Astrocyte of the hippocampus (primary cell): Measurements from ENCODE around the gene DPYSL4.

ENCODE experiments used
- DNase-seq: peaks from one replicate; pipeline ENCODE4 v3.0.0; 2011; ENCODE audit warnings: low read depth, low spot score

Gene DPYSL4

DNA sequence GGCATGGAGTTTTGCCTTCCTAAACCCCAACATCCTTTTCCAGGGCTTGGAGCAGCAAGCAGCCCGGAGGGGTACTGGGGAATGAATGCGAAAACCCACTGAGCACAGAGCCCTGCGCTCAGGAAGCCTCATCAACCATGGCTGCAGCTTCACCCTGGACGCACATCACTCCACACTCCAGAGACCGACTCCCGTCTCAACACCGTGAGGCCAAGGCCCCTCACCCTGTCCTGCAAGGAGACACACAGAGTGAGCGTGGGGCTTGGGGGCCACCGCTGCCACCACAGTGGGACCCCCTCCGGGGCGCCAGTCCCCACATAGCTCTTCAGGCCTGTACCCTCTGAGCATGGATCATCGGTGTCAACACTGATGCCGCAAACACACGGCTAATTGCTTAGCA lies 41.9 kb downstream of the DPYSL4 start:
- no peak for DNase-seq

DNA sequence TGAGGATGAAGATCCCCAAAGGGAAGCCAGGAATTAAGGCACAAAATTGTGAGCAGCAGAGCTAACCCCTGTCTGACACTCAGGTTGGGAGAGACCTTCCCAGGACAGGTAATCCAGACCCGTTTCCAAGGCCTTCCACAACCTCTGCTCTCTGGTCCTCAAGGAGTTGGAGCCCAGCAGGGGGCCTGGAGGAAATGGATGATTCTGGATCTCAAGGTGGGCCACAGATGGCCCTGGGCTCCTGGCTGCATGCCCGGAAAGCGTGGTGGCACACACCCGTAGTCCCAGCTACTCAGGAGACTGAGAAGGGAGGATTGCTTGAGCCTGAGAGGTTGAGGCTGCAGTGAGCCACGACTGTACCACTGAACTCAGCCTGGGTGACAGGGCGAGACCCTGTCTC lies 42.3 kb downstream of the DPYSL4 start:
- no peak for DNase-seq

DNA sequence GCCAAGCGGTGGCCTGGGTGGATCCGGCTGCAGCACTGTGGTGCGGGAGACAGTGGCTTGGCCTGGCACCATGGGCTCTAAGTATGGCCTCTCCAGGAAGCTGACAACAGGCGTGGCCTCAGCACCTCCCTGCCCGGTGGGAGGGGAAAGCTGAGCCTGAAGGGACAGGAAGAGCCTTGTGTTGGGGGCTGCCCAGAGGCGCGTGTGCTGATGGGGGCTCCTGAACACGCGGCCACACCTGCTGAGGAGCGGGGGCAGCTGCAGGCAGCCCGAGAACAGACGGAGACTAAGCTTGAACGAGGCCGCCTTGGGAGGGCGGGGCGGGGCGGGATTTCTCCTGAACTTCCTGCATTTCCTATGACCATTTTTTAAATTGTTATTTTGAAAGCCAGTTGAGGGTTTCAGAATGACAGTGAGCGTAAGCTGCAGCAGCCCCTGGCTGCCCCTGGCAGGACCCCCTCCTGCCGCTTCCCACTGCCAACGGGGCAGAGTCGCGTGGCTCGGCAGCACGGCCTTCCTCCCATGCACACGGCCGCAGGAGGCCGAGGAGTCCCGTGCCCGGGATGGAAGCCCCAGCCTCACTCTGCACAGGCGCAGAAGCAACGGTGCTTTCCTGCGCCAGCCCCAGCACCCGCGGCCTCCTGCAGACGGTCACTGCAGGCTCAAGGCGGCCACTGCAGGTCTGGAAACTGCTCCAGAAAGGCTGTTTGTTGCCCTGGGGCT lies 43.2 kb downstream of the DPYSL4 start:
- no peak for DNase-seq

DNA sequence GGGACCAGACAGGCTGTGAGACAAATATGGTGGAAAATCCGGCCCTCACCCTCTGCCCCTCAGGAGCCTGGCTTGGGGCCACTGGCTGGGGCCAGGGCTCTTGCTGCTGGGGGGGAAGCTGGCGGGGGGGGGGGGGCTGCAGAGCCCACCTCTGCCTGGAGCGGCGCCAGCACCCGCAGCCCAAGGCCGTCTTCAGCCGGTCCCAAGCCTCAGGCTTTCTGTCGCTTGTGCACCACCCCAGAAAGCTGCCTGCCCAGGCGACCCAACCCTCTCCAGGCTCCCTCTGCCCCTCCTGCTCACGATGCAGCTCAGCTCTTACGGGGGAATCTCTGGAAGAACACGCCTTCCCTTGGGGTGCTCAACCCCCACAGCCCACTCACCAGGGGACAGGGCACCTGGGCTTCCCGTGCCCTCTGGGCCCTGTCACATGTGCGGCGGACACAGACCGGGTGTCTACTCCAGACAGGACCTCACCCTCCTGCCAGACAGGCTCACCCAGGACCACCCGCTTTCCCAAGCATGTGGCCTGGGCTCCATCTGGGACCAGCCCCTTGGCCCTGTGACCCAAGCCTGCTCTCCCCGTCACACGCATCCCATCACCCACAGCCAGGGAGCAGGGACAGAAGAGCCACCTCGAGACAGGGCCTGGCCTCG lies 43.9 kb downstream of the DPYSL4 start:
- no peak for DNase-seq

DNA sequence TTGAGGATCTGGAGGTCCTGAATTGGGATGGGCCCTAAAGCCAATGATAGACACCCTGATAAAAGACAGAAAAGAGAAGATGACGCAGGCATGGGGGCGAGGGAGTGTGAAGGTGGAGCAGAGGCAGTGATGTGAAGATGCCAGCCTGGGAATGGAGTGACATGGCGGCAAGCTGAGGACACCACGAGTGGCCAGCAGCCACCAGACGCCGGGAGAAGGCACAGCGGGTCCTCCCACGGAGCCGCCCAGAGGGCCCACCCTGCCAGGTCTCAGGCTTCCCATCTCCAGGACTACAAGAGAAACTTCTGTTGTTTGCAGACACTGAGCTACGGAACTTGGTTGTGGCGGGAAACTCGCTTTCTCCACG lies 44.9 kb downstream of the DPYSL4 start:
- DNase-seq, result no peak

DNA sequence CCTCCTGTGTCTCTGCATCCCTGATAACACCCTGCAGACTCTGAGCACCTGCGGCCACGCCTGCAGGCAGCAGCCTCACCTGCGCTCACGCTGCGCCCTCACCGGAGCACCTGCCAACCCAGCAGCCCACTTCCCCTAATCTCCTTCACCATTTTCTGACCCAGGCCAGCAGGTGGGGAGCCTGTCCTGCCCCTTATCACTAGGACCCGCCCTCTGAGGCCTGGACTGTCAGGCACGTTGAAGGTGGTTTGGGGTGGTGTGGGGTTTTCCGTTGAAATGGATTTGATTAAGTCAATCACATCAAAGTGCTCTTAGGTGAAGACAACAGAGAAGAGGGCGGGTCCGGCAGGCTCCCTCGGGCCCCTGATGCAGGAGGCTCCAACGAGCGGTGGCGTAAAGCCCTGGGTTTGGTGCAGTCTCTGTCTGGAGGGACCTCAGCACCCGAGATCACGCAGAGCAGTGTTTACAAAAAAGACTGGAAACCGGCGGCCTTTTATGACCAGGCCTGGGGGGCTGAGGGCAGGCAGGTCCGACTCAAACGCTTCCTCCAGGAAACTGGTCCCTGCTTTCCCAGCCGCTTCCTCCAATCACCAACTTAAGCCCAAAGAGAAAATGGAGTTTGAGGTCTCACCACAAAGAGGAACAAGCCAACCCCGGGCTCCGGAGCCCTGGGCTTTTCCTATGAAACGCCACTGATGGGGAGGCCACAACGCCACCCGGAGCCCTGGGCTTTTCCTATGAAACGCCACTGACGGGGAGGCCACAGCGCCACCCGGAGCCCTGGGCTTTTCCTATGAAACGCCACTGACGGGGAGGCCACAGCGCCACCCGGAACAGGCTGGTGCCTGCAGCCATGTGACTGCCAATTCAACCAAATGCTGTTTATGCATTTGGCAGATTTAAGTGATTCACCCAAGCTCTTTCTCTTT lies 45.5 kb downstream of the DPYSL4 start:
- DNase-seq, result peak; percentile 21

DNA sequence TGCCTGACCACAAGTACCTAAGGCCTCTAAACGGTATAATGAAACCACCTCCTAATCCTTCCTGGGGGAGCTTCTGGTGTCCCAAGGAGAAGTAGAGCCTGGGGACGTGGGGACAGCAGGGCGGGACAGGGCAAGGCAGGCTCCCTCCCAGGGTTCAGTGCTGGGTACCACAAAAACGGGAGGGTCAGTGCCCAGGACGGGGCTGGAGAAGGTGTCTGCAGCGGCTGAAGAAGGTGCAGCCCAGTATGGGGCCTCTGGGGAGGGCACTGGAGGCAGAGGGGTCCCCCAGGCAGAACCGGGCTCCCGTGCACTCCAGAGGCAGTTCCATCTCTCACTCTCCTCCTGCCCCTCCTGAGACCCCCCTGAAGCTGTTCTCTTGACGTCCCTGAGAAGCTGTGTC lies 46.2 kb downstream of the DPYSL4 start:
- no peak for DNase-seq

DNA sequence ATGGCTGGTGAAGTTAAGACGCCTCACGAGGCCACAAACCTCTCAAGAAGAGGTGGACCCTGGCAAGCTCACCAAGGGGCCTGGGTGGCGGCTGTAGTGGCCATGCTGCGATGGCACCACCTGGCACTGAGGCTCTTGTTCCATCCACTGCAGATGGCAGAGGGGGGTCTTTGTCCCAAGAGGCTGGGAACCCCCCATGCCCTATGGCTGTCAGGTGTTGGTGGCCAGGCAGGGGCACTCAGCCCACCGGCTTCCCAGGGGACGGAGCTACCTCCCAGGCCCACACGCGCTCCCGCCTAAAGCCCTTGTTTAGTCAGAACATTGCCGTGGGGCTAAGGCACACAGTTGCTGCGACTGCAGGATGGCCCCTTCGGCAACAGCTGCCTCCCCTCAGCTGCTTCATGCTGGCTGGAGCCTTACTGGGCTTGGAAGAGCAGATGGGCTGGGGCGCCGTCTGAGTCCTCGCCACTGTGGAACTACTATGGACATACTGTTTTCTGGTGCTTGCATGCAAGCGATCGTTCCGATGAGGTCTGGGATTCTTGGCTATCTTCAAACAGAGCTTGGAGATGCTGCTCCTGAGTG lies 46.8 kb downstream of the DPYSL4 start:
- no peak for DNase-seq

DNA sequence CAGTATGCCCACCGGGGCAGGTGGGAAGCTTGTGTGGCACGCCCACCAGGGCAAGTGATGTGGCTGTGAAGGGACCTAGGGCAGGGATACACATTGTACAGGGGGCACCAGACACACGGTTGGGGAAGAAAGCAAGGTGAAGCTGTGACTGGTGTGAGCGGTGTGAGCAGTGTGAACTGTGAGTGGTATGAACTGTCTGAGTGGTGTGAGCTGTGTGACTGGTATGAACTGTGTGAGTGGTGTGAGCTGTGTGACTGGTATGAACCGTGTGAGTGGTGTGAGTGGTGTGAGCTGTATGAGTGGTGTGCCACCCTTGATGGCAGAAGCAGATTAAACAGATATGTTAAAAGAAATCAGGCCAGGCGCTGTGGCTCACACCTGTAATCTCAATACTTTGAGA lies 48.1 kb downstream of the DPYSL4 start:
- no peak for DNase-seq

DNA sequence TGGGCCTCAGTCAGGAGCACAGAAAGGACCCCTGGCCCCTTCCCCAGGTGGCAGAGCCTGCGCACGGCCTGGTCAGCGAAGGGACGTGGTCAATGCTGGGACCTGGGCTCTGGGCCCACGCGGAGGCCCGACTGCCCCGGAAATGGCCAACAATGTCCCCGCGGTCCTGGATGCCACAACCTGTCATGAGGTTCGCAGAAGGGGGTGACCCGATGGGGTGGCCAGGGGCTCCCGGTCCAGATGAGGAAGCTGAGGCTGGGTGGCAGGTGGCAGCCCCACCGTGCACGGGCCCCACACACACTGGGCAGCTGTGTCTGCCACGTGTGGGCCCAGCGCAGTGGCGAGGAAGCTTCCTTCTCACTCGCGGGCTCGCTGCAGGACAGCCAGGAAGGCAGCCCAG lies 49.4 kb downstream of the DPYSL4 start:
- DNase-seq, result no peak

DNA sequence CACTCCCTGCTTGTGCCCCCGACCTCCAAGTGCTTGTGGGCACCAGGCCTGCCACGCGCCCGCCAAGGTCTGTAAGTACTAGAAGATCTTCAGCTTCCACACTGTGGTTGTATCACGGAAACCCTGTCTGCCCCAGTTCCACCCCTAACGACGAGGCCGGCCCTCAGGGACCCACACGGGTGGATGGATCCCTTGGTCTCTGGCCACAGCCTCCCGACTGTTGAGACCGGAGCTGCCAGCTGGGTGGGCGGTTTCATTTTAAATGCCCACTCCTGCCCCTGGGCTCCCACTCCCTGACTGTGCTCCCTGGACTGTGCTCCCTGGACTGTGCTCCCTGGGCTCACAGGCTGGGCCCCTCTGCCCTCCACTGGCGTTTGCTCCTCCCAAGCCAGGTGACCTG lies 50.1 kb downstream of the DPYSL4 start:
- no peak for DNase-seq

DNA sequence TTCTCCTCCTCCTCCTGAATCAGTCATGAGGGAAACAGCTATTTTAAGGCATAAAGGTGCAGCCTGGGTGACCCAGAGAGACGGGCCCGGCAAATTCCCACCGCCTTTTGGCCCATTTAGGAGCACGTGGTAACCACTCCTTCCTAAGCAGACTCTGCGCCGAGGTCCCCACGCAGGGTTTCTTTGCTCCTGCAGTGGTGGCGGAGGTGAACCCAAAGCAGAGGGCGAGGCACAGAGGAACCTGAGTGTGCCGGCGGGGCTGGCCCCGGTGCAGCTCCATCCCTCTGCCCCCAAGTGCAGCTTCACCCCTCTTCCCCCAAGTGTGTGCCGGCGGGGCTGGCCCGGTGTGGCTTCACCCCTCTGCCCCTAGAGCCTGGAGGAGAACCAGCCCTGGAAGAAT lies 50.6 kb downstream of the DPYSL4 start:
- no peak for DNase-seq

DNA sequence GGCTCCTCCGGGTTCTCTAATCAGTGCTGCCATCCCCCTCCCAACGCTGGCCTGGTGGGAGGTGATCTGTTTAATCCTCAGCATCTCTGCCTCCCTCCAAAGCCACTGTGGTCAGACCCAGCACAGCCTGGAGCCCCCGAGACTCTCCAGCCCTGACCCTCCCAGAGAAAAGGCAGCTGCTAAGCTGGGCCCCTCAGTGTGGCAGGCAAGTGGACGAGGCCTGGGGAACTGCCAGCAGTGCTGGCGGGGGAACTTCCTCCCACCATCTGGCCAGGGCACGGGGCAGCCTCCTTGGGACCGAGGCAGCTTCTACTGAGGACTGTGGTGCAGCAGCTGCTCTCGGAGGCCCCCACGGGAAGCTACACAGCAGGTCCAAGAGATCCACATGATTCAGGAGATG lies 51.1 kb downstream of the DPYSL4 start:
- DNase-seq, result peak; percentile 29

DNA sequence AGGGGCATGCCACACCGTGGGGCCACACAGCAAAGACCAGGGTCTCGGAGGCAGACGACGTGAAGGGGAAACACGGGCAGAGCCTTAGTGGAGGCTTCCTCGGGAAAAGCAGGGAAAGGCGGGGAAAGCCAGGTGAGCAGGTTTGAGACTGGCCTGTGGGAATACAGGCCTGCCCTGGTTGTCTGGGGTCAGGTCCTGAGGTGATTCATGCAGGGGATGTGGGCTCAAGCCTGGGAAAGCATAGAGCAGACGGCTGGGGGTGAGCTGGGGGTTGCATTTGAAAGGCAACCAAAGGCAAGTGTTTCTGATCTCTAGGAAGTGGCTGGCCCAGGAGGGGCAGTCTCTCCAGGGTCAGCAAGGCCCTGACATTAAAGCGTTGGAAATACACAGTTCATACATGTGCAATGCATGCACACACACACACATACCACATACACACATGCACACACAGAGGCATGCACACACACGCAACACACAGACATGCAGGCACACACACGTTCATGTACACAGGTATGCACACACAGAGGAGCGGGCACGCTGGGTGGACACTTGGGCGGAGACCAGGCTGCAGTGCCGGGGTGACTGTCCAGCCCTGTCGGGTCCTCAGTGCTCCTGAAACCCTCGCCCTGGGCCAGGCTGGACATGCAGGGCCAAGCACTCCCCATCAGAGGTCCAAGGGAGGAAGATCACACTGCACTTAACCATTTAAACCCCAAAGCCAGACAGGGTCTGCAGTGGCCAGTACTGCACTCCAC lies 51.8 kb downstream of the DPYSL4 start:
- DNase-seq, result no peak

DNA sequence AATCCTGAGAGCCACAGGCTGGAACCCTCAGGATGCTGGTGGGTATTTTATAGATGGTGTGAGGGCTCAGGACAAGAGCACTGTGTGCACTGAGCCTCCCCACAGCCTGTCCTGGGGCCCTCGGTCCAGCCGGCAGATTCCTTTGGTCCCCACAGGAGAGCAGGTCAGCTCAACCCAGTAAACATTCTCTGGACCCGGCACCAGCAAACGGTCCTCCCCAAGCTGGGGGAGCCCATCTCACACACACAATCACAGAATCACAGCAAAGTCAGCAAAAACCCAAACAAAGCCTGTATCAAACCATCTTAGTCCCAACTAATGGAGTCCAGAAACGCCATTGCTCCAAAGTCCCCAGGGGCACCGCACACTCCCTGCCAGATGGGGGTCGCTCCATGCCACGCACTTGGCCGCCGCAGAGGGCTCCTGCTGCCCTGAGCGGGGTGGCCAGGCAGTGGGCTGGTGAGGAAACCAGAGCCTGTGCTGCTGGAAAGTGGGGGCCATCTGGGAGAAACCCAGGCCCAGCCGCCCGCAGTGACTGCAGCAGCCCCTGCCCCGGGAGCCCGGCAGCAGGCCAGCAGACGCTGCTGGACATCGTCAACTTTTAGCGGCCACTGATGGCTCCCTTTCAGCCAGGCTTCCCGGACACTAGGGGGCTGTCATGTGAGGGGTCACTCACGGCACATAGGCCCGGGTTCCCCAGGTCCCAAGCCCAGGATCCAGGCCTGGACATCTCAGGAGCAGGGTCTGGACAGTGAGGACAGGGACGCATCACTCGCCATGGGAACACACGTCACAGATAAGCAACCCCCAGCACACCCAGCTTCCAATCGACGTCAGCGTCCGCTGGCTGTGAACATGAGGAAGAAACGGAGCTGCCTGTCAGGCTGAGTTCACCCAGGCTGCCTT lies 52.6 kb downstream of the DPYSL4 start:
- no peak for DNase-seq

DNA sequence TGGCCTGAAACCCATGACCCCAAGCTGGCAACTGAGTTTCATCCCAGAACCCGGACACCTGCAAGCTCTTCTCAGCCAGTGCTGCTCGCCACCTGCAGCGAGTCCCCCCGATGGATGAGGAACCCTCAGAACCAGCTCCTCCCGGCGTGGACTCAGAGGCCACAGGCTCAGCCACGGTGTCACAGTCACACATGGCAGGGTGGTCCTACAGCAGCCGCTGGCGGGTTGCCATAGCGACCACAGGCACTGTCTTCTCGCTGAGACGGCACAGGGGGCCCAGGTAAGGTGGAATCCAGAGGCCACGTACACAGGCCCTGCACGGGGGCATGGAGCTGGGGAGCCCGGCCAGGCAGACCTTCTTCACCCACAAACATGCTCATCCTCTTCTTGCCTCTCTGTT lies 53.4 kb downstream of the DPYSL4 start:
- DNase-seq, result no peak

DNA sequence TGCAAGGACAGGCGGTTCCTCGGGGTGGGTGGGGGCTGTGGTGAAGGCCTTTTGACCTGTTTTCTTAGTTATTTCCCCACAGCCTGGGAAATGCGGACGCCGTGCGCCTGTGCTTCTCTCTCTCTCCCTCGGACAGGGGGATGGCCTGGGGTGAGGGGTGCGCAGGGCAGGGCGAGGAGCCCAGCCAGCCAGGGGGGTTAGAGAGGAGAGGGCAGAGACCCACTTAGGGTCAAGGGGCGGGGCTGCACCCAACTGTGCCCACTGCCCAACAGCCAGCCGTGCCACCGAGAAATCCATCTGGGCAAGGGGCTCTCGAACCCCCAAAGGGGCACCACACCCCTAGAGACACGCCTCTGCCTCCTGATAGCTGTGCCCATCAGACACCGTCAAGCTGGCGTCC lies 53.8 kb downstream of the DPYSL4 start:
- no peak for DNase-seq

DNA sequence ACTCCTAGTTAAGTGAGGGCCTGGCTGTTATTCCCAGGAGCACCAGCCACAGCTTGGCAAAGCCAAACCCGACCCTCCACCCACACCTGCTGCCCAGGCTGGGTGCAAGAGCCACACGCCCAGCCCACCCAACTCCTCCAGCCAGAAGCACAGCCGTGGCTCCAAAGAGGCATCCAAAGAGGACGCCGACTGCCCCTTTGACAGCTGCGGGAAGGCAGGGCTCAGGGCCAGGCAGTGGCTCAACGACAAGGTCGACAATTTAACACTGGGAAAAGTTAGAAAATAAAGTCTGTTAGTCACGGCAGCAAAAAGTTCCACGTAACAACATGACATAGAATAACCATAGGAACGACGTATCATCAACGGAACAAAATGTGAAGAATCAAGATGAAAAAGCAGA lies 54.3 kb downstream of the DPYSL4 start:
- no peak for DNase-seq

DNA sequence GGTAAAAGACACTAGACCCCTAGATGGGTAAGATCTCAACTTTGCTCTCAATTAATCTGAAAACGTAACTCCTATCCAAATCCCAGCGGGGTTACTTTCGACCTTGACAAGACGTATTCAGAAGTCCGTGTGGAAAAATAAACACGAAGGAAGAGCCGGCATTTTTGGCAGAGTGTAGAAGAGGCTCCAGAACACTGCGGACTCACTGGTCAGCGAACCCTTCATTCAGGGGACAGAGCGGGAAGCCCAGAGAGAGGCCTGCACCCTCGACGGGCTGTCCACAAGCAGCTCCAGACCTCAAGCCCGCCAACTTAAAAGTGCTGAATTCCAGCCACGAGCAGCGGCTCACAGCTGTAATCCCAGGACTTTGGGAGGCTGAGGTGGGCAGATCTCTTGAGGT lies 54.7 kb downstream of the DPYSL4 start:
- DNase-seq, result no peak

DNA sequence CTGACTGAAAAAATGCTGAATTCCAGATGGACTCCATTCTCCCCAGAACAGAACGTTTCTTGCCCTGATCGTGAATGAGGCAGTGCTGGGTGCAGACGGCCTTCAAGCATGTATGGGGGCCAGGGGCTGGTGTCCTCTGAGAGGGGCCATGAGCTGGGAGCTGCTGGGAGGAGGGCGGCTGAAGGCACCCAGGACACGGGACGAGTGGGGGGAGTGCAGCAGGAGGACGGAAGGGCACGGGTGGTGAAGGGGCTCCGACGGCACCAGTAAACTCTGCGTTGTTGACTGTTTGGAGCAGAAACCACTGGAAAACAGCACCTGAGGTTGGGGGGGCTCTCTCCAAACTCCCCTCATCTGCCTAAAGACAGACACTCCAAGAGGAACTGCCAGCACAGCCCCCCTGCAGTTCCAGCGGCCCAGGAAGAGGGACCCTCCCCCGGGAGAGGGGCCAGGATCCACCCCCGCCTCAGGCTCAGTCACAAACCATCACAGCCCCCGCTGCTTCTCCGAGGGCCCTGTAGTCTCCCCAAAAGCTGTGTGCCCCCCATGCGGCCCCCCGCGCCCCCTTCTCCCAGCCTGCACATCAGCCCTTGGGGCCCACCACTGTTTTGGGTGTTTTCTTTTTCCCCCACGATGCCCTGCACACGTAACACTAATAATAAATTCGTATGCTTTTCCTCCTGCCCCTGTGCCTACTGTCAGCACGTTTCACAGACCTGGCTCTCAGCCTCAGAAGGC lies 55.5 kb downstream of the DPYSL4 start:
- no peak for DNase-seq
